H7 (cell line): Measurements from ENCODE around the gene TET3. TPM values are rescaled to one million over a fixed set of nuclear protein-coding genes. Genes with fewer than 3 reads are reported as not detected.

Source experiments
- DNase-seq: peaks from one replicate; pipeline ENCODE4 v3.0.0; 2012
- H3K27me3 ChIP-seq: 2 replicates; pipeline ENCODE4 v1.6.0; 2011; ENCODE audit warnings: mild to moderate bottlenecking, low read length; ENCODE audit not compliant: control insufficient read depth, insufficient read depth
- H3K36me3 ChIP-seq: replicated peaks from 2 replicates; pipeline ENCODE4 v1.5.1; 2011; ENCODE audit warnings: low read length; ENCODE audit not compliant: control insufficient read depth, insufficient read depth
- H3K4me3 ChIP-seq: 2 replicates; pipeline ENCODE4 v1.5.1; 2011; ENCODE audit warnings: low read depth, mild to moderate bottlenecking, control low read depth, low read length, moderate library complexity; ENCODE audit not compliant: insufficient read depth
- total RNA-seq: library from RNA; depleted of rRNA; stranded (reverse); fragments of >200 nt; shearing (Covaris generic); gene quantifications from 2 replicates; pipeline ENCODE4 v1.2.3, GENCODE V29; 2014

TET3 gene
- total RNA-seq, 1 experiment from 2014 or later, result 7.2 TPM

- H3K4me3 ChIP-seq, result no peak overlapping the region
- no peak for DNase-seq
- no peaks in the 10 kb centered on the region for H3K36me3 ChIP-seq
- H3K27me3 ChIP-seq, result peaks cover 2% of the 10 kb centered on the region; the same call in 1 of the 2 replicates
These were observed 16.4 kb downstream of the TET3 start for GRCh38 chr2:74001121-74001520.

GRCh38 chr2:74001781-74002504, 17.2 kb downstream of the TET3 start:
- Histone ChIP-seq H3K27me3 (peaks cover 2% of the 10 kb centered on the region; the same call in 1 of the 2 replicates), H3K36me3 (no peaks in the 10 kb centered on the region), H3K4me3 (peak overlapping the region; percentile 37)
- no peak for DNase-seq

GRCh38 chr2:74002505-74003421, 18.1 kb downstream of the TET3 start:
- Histone ChIP-seq H3K36me3 (no peaks in the 10 kb centered on the region), H3K4me3 (peak overlapping the region; percentile 62), H3K27me3 (peaks cover 2% of the 10 kb centered on the region; the same call in 1 of the 2 replicates)
- DNase-seq, result peak; percentile 98

- DNase-seq, result peak; percentile 71
- no peaks in the 10 kb centered on the region for H3K36me3 ChIP-seq
- H3K27me3 ChIP-seq, result peaks cover 2% of the 10 kb centered on the region; the same call in 1 of the 2 replicates
- peak overlapping the region; percentile 62; the same call in 1 of the 2 replicates for H3K4me3 ChIP-seq
These were observed 18.9 kb downstream of the TET3 start for GRCh38 chr2:74003494-74004211.

- DNase-seq, result no peak
- no peaks in the 10 kb centered on the region; the same call in 1 of the 2 replicates for H3K36me3 ChIP-seq
- no peak overlapping the region for H3K4me3 ChIP-seq
- peaks cover 2% of the 10 kb centered on the region; the same call in 1 of the 2 replicates for H3K27me3 ChIP-seq
These were observed 19.8 kb downstream of the TET3 start for GRCh38 chr2:74004212-74005182.

GRCh38 chr2:74005786-74006185, 21.1 kb downstream of the TET3 start:
- DNase-seq, result no peak
- Histone ChIP-seq H3K27me3 (peaks cover 2% of the 10 kb centered on the region; the same call in 1 of the 2 replicates), H3K4me3 (no peak overlapping the region), H3K36me3 (no peaks in the 10 kb centered on the region; the same call in 1 of the 2 replicates)

- peak; percentile 83 for DNase-seq
- no peaks in the 10 kb centered on the region; the same call in 1 of the 2 replicates for H3K36me3 ChIP-seq
- no peak overlapping the region for H3K4me3 ChIP-seq
- H3K27me3 ChIP-seq, result peaks cover under 1% of the 10 kb centered on the region; the same call in 1 of the 2 replicates
These were observed 21.7 kb downstream of the TET3 start for GRCh38 chr2:74006459-74006858.

GRCh38 chr2:74007121-74007520, 22.4 kb downstream of the TET3 start:
- H3K4me3 ChIP-seq, result no peak overlapping the region
- no peaks in the 10 kb centered on the region; the same call in 1 of the 2 replicates for H3K36me3 ChIP-seq
- no peak for DNase-seq
- no peaks in the 10 kb centered on the region for H3K27me3 ChIP-seq

GRCh38 chr2:74007711-74008110, 23.0 kb downstream of the TET3 start:
- Histone ChIP-seq H3K4me3 (no peak overlapping the region), H3K36me3 (no peaks in the 10 kb centered on the region; the same call in 1 of the 2 replicates), H3K27me3 (no peaks in the 10 kb centered on the region)
- DNase-seq, result no peak

GRCh38 chr2:74008761-74009395, 24.2 kb downstream of the TET3 start:
- H3K4me3 ChIP-seq, result no peak overlapping the region
- no peak for DNase-seq
- no peaks in the 10 kb centered on the region; the same call in 1 of the 2 replicates for H3K36me3 ChIP-seq
- no peaks in the 10 kb centered on the region for H3K27me3 ChIP-seq

- no peak overlapping the region for H3K4me3 ChIP-seq
- no peak for DNase-seq
- H3K27me3 ChIP-seq, result no peaks in the 10 kb centered on the region
- no peaks in the 10 kb centered on the region; the same call in 1 of the 2 replicates for H3K36me3 ChIP-seq
These were observed 24.9 kb downstream of the TET3 start for GRCh38 chr2:74009577-74009976.

- Histone ChIP-seq H3K4me3 (no peak overlapping the region), H3K27me3 (no peaks in the 10 kb centered on the region), H3K36me3 (no peaks in the 10 kb centered on the region; the same call in 1 of the 2 replicates)
- no peak for DNase-seq
These were observed 25.4 kb downstream of the TET3 start for GRCh38 chr2:74010087-74010541.

- no peaks in the 10 kb centered on the region; the same call in 1 of the 2 replicates for H3K36me3 ChIP-seq
- no peak for DNase-seq
- no peak overlapping the region for H3K4me3 ChIP-seq
- H3K27me3 ChIP-seq, result no peaks in the 10 kb centered on the region
These were observed 26.5 kb downstream of the TET3 start for GRCh38 chr2:74011246-74011645.
